Muscle of leg (tissue), 16 donors: Measurements from ENCODE around the gene OR1J4. TPM values are rescaled to one million over a fixed set of nuclear protein-coding genes. Genes with fewer than 3 reads are reported as not detected.

Experiments
- DNase-seq: peaks from one replicate; pipeline ENCODE4 v3.0.0; 2013
- H3K27ac ChIP-seq: one replicate; pipeline ENCODE4 v1.5.1; 2013; ENCODE audit warnings: mild to moderate bottlenecking, low read length, control low read depth
- H3K27me3 ChIP-seq: one replicate; pipeline ENCODE4 v1.6.1; 2013; ENCODE audit warnings: low read length; ENCODE audit not compliant: control insufficient read depth, insufficient read depth
- H3K36me3 ChIP-seq: one replicate; pipeline ENCODE4 v1.6.1; 2013; ENCODE audit warnings: low read length; ENCODE audit not compliant: control insufficient read depth, insufficient read depth
- H3K4me1 ChIP-seq: one replicate; pipeline ENCODE4 v1.6.1; 2013; ENCODE audit warnings: low read length; ENCODE audit not compliant: control insufficient read depth, insufficient read depth
- H3K4me3 ChIP-seq: one replicate; pipeline ENCODE4 v1.5.1; 2013; ENCODE audit warnings: low read length, control low read depth
- H3K9me3 ChIP-seq: replicated peaks from 2 replicates; pipeline ENCODE4 v1.6.1; 2013; ENCODE audit warnings: low read depth, low read length; ENCODE audit not compliant: control insufficient read depth
- WGBS: methylation state at CpG from one replicate; pipeline ENCODE4 v1.1.5; 2013; ENCODE audit warnings: missing lambda C conversion rate; ENCODE audit not compliant: insufficient coverage; 5-methylcytosine and 5-hydroxymethylcytosine counted together
- long read RNA-seq, 11 donors: transcript quantifications; one replicate each; lab custom pipeline, GENCODE V29; 2026
- polyA plus RNA-seq, 8 donors: library from polyadenylated mRNA; unstranded; fragments of 120-200 nt; gene quantifications; one replicate each; pipeline versions ENCODE4 v1.2.1 to v1.2.3, GENCODE V29; 2013; ENCODE audit warnings: inconsistent platforms in 1 of 8, low replicate concordance in 1 of 8; ENCODE audit not compliant: insufficient read length in 8 of 8, insufficient read depth in 1 of 8
- total RNA-seq: library from RNA; stranded (reverse); fragments of 120-200 nt; gene quantifications from one replicate; pipeline ENCODE4 v1.2.4, GENCODE V29; 2013

OR1J4 gene
- not detected for total RNA-seq
- not detected for polyA plus RNA-seq
- long read RNA-seq, donor 1 = 0 reads
- long read RNA-seq, donor 2 = 0 reads
- long read RNA-seq, donor 3 = 0 reads
- long read RNA-seq, donor 4 = 0 reads
- long read RNA-seq, donor 5 = 0 reads
- long read RNA-seq, donor 6 = 0 reads
- long read RNA-seq, donor 7 = 0 reads
- long read RNA-seq, donor 8 = 0 reads
- long read RNA-seq, donor 9 = 0 reads
- long read RNA-seq, donor 10 = 0 reads
- long read RNA-seq, donor 11 = 0 reads

GRCh38 chr9:122518841-122519240 lies at the start of gene OR1J4:
Gene OR1J4, plus strand, starts transcription at chr9:122519141. Its CDS starts 0 bp downstream, at chr9:122519141.
- no peaks in the 10 kb centered on the region for H3K9me3 ChIP-seq
- H3K4me3 ChIP-seq = no peak within 1 kb of the TSS
- no peaks in the 10 kb centered on the region for H3K36me3 ChIP-seq
- H3K27ac ChIP-seq = no peak within 1 kb of the TSS
- H3K4me1 ChIP-seq = no peaks in the 10 kb centered on the region
- no CpG with 5 or more reads among the region's 4 CpGs for WGBS
- DNase-seq = no peak
- H3K27me3 ChIP-seq = no peaks in the 10 kb centered on the region

- DNase-seq = no peak
- Histone ChIP-seq H3K27ac (no peak overlapping the region), H3K4me3 (no peak overlapping the region), H3K36me3 (no peaks in the 10 kb centered on the region), H3K9me3 (no peaks in the 10 kb centered on the region), H3K27me3 (no peaks in the 10 kb centered on the region), H3K4me1 (no peaks in the 10 kb centered on the region)
- WGBS = 54% methylated on average over 2 of the region's 3 CpGs
Observed at GRCh38 chr9:122474561-122474960, 44.4 kb upstream of the OR1J4 start.

GRCh38 chr9:122475717-122476116 lies 43.2 kb upstream of the OR1J4 start:
- no CpG with 5 or more reads among the region's 2 CpGs for whole genome bisulfite sequencing
- H3K4me3 ChIP-seq = no peak overlapping the region

GRCh38 chr9:122477346-122477745 lies 41.6 kb upstream of the OR1J4 start:
- Histone ChIP-seq H3K27me3 (no peaks in the 10 kb centered on the region), H3K36me3 (no peaks in the 10 kb centered on the region), H3K27ac (no peak overlapping the region), H3K9me3 (no peaks in the 10 kb centered on the region), H3K4me1 (no peaks in the 10 kb centered on the region), H3K4me3 (no peak overlapping the region)
- DNase-seq = no peak
- WGBS = 86% methylated on average over 3 of the region's 3 CpGs

More at GRCh38 chr9:122475717-122476116, 43.2 kb upstream of the OR1J4 start:
- no peaks in the 10 kb centered on the region for H3K9me3 ChIP-seq
- H3K4me1 ChIP-seq = no peaks in the 10 kb centered on the region
- no peaks in the 10 kb centered on the region for H3K27me3 ChIP-seq
- no peak overlapping the region for H3K27ac ChIP-seq
- DNase-seq = no peak
- H3K36me3 ChIP-seq = no peaks in the 10 kb centered on the region

GRCh38 chr9:122477826-122478225 lies 41.1 kb upstream of the OR1J4 start, which contains the start of gene OR1J1:
Gene OR1J1, minus strand, starts transcription at chr9:122477926. Its CDS starts 0 bp downstream, at chr9:122477926.
- DNase-seq = no peak
- H3K36me3 ChIP-seq = no peaks in the 10 kb centered on the region
- WGBS = 82% methylated on average over 5 of the region's 6 CpGs
- H3K4me3 ChIP-seq = no peak within 1 kb of the TSS
- no peaks in the 10 kb centered on the region for H3K4me1 ChIP-seq
- H3K27me3 ChIP-seq = no peaks in the 10 kb centered on the region
- H3K27ac ChIP-seq = no peak within 1 kb of the TSS
- H3K9me3 ChIP-seq = no peaks in the 10 kb centered on the region

- Histone ChIP-seq H3K27me3 (no peaks in the 10 kb centered on the region), H3K4me3 (no peak overlapping the region), H3K27ac (no peak overlapping the region), H3K4me1 (no peaks in the 10 kb centered on the region), H3K9me3 (no peaks in the 10 kb centered on the region), H3K36me3 (no peaks in the 10 kb centered on the region)
- 72% methylated on average over 2 of the region's 5 CpGs for WGBS
- no peak for DNase-seq
Observed at GRCh38 chr9:122479062-122479461, 39.9 kb upstream of the OR1J4 start.

GRCh38 chr9:122498883-122499288 lies 20.1 kb upstream of the OR1J4 start:
- Histone ChIP-seq H3K9me3 (no peaks in the 10 kb centered on the region), H3K36me3 (no peaks in the 10 kb centered on the region), H3K27ac (no peak overlapping the region), H3K4me1 (no peaks in the 10 kb centered on the region), H3K27me3 (peaks cover 2% of the 10 kb centered on the region), H3K4me3 (no peak overlapping the region)
- 80% methylated on average over 2 of the region's 2 CpGs for WGBS
- DNase-seq = peak; percentile 6

GRCh38 chr9:122506964-122507363 lies 12.0 kb upstream of the OR1J4 start:
- no CpG with 5 or more reads among the region's 2 CpGs for WGBS
- no peaks in the 10 kb centered on the region for H3K36me3 ChIP-seq
- DNase-seq = no peak
- no peaks in the 10 kb centered on the region for H3K9me3 ChIP-seq
- H3K27ac ChIP-seq = no peak overlapping the region
- H3K27me3 ChIP-seq = no peaks in the 10 kb centered on the region
- no peaks in the 10 kb centered on the region for H3K4me1 ChIP-seq
- H3K4me3 ChIP-seq = no peak overlapping the region

GRCh38 chr9:122510502-122510901 lies 8.4 kb upstream of the OR1J4 start, which contains the start of gene OR1J2:
Gene OR1J2, plus strand, starts transcription at chr9:122510802. Its CDS starts 0 bp downstream, at chr9:122510802.
- no peaks in the 10 kb centered on the region for H3K4me1 ChIP-seq
- H3K4me3 ChIP-seq = no peak within 1 kb of the TSS
- no peaks in the 10 kb centered on the region for H3K27me3 ChIP-seq
- 79% methylated on average over 4 of the region's 6 CpGs for WGBS
- H3K27ac ChIP-seq = no peak within 1 kb of the TSS
- H3K9me3 ChIP-seq = no peaks in the 10 kb centered on the region
- no peaks in the 10 kb centered on the region for H3K36me3 ChIP-seq
- DNase-seq = no peak

GRCh38 chr9:122518226-122518625 lies 715 bp upstream of the OR1J4 start:
- H3K9me3 ChIP-seq = no peaks in the 10 kb centered on the region
- no peaks in the 10 kb centered on the region for H3K4me1 ChIP-seq
- H3K27ac ChIP-seq = no peak overlapping the region
- H3K36me3 ChIP-seq = no peaks in the 10 kb centered on the region
- 52% methylated on average over 2 of the region's 2 CpGs for WGBS
- no peak overlapping the region for H3K4me3 ChIP-seq
- DNase-seq = no peak
- H3K27me3 ChIP-seq = no peaks in the 10 kb centered on the region
